Measurements from ENCODE around the gene ABCC2.

DNA sequence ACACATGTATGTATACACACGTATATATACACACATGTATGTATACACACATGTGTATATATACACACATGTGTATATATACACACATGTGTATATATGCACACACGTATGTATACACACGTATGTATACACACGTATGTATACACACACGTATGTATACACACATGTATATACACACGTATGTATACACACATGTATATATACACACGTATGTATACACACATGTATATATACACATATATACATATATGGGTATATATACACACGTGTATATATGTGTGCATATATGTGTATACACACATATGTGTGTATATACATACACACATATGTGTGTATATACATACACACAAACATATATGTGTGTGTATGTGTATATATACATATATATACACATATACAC lies 31.7 kb downstream of the ABCC2 start:
- TF ChIP-seq, protein P1, sequence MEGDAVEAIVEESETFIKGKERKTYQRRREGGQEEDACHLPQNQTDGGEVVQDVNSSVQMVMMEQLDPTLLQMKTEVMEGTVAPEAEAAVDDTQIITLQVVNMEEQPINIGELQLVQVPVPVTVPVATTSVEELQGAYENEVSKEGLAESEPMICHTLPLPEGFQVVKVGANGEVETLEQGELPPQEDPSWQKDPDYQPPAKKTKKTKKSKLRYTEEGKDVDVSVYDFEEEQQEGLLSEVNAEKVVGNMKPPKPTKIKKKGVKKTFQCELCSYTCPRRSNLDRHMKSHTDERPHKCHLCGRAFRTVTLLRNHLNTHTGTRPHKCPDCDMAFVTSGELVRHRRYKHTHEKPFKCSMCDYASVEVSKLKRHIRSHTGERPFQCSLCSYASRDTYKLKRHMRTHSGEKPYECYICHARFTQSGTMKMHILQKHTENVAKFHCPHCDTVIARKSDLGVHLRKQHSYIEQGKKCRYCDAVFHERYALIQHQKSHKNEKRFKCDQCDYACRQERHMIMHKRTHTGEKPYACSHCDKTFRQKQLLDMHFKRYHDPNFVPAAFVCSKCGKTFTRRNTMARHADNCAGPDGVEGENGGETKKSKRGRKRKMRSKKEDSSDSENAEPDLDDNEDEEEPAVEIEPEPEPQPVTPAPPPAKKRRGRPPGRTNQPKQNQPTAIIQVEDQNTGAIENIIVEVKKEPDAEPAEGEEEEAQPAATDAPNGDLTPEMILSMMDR (IDR thresholded peaks at IDR 0.05), result no peak
- TF ChIP-seq EZH2 (IDR thresholded peaks at IDR 0.05; ENCODE audit: borderline replicate concordance, insufficient read depth, low read depth, low read length, poor library complexity, severe bottlenecking), result no peak
